ENCODE measurements around the gene ZBTB49. TPM values are rescaled to one million over a fixed set of nuclear protein-coding genes. Genes with fewer than 3 reads are reported as not detected.

The ZBTB49 gene
- total and polyA plus RNA-seq, 2 of the 13 experiments (the other 11 are each of a cell fraction or from before 2014, with no cell fraction given): 3.3 to 4.3 TPM

DNA sequence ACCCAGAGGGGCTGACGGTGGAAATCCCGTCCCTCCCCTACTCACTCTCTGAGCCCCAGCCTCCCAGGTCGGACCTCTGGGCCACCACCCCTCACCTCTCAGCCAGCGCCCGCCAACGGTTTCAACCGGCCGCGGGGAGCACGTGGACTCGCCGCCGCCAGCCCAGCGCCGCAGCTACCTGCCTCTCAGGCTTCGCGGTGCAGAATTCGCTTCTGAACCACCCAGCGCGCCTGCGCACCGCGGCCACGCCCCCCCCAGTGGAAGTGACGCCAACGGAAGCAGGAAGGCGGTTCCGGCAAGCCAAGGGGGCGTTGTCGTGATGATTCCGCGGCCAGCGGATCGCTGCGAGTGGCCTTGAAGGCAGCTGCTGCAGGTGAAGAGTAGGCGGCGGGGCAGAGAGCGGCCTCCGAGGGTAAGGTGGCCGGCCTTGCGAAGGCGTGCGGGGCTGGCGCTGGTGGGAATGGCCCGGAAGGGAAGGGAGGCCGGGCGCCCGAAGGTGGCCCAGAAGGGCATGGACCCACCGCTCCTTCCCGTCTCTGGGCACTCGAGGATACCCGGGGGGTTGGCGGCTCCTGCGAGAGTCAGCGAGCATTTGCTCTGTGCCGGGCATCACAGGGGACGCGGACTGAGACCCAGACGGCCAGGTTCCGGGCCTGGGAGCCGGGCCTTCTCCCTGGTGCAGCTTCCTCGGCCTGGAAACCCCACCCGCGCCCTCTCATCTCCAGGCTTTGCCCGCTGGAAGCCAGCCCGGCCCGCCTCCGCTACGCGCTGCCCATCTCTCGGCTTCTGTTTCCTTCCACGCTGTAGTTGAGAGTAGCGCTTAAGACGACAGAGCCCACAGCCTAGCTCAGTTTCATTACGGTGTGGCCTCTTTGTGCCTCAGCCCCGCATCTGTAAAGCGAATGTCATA is at the start of gene ZBTB49, which contains the start of gene LYAR (continued):
- TF ChIP-seq NCOR1 (IDR thresholded peaks at IDR 0.05; ENCODE audit: borderline replicate concordance, low read length) (0 out of 2 replicates have a peak, but pooled peaks have one; percentile 8), STAG1 (CRISPR knock-in tag; IDR thresholded peaks at IDR 0.05) (peak; percentile 8), YY1 (IDR thresholded peaks at IDR 0.05; ENCODE audit: insufficient read depth, insufficient replicate concordance, low read depth, low read length) (no peak), SALL2 (CRISPR knock-in tag; IDR thresholded peaks at IDR 0.05) (peak; percentile 71), ZNF180 (CRISPR knock-in tag; IDR thresholded peaks at IDR 0.05; ENCODE audit: borderline replicate concordance, low read depth) (no peak), GATAD2A (CRISPR knock-in tag; IDR thresholded peaks at IDR 0.05) (0 out of 2 replicates have a peak, but pooled peaks have one; percentile 28), PREB (CRISPR knock-in tag; IDR thresholded peaks at IDR 0.05) (no peak), ZNF616 (CRISPR knock-in tag; IDR thresholded peaks at IDR 0.05; ENCODE audit: low read depth) (peak; percentile 74; the same call in 1 of the 2 replicates), ZNF136 (CRISPR knock-in tag; IDR thresholded peaks at IDR 0.05; ENCODE audit: low read depth) (peak; percentile 89), AHR (CRISPR knock-in tag; IDR thresholded peaks at IDR 0.05) (no peak), PAXIP1 (CRISPR knock-in tag; conservative IDR thresholded peaks at IDR 0.05) (peak; percentile 50), ZNF792 (CRISPR knock-in tag; IDR thresholded peaks at IDR 0.05) (peak; percentile 72; the same call in 1 of the 2 replicates), SAFB2 (CRISPR knock-in tag; IDR thresholded peaks at IDR 0.05; ENCODE audit: borderline replicate concordance, low read depth) (no peak), GTF2F1 (IDR thresholded peaks at IDR 0.05; ENCODE audit: low read length) (0 out of 2 replicates have a peak, but pooled peaks have one; percentile 16), ELF3 (CRISPR knock-in tag; IDR thresholded peaks at IDR 0.05) (peak; percentile 59), YEATS4 (CRISPR knock-in tag; IDR thresholded peaks at IDR 0.05; ENCODE audit: borderline replicate concordance) (peak; percentile 93), TARDBP (CRISPR knock-in tag; IDR thresholded peaks at IDR 0.05) (no peak), CENPT (CRISPR knock-in tag; IDR thresholded peaks at IDR 0.05; ENCODE audit: low read depth) (peak; percentile 87; the same call in 1 of the 2 replicates), ZNF432 (CRISPR knock-in tag; IDR thresholded peaks at IDR 0.05; ENCODE audit: borderline replicate concordance) (no peak), NFE2L1 (CRISPR knock-in tag; IDR thresholded peaks at IDR 0.05; ENCODE audit: borderline replicate concordance) (no peak), ZSCAN12 (CRISPR knock-in tag; IDR thresholded peaks at IDR 0.05) (no peak), SNAPC2 (CRISPR knock-in tag; IDR thresholded peaks at IDR 0.05) (0 out of 2 replicates have a peak, but pooled peaks have one; percentile 22), HES4 (CRISPR knock-in tag; IDR thresholded peaks at IDR 0.05; ENCODE audit: borderline replicate concordance) (peak; percentile 14; the same call in 1 of the 2 replicates), ZBTB1 (CRISPR knock-in tag; IDR thresholded peaks at IDR 0.05; ENCODE audit: borderline replicate concordance) (no peak)
- TF ChIP-seq, protein P1, sequence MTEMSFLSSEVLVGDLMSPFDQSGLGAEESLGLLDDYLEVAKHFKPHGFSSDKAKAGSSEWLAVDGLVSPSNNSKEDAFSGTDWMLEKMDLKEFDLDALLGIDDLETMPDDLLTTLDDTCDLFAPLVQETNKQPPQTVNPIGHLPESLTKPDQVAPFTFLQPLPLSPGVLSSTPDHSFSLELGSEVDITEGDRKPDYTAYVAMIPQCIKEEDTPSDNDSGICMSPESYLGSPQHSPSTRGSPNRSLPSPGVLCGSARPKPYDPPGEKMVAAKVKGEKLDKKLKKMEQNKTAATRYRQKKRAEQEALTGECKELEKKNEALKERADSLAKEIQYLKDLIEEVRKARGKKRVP (CRISPR knock-in tag; IDR thresholded peaks at IDR 0.05): peak in 1 of 2 experiments; percentile 72; a peak in 2 of 4 replicates
